Body of pancreas (tissue), 4 donors: Measurements from ENCODE around the gene FILIP1L.

Experiments used
- CTCF ChIP-seq, 7 experiments: fragments of 450-650 bp in 4 of 7; fragments of 200-600 bp in 3 of 7; sonication (generic) in 3 of 7; IDR thresholded peaks; one replicate each; pipeline ENCODE4 v1.5.1; 2016 to 2019; ENCODE audit warnings: antibody characterized with exemption in 7 of 7
- POLR2A ChIP-seq, 3 donors: fragments of 450-650 bp; IDR thresholded peaks; one replicate each; pipeline ENCODE4 v1.6.1; 2016; ENCODE audit warnings: antibody characterized with exemption in 3 of 3, mild to moderate bottlenecking in 2 of 3

GRCh38 chr3:100097919-100098783, 16.1 kb downstream of the FILIP1L start:
- TF ChIP-seq POLR2A (IDR thresholded peaks at IDR 0.05), result no peak
- no peak for TF ChIP-seq CTCF (IDR thresholded peaks at IDR 0.05)
